C1 segment of cervical spinal cord (tissue), 14 donors: ENCODE data around the gene CAPN7.

ENCODE experiments used
- DNase-seq, 14 donors: peaks; one replicate each; lab custom pipeline; 2025; lab: John Stamatoyannopoulos, UW

Gene CAPN7

GRCh38 chr3:15199493-15200105 is 6.4 kb upstream of the CAPN7 start:
- DNase-seq: no peak

GRCh38 chr3:15204005-15204404 is 2.0 kb upstream of the CAPN7 start:
- no peak for DNase-seq

- DNase-seq: no peak
Observed at GRCh38 chr3:15205482-15205933, 538 bp upstream of the CAPN7 start.

- no peak for DNase-seq
Observed at GRCh38 chr3:15206662-15207576, 873 bp downstream of the CAPN7 start.

GRCh38 chr3:15207836-15208504 is 1.9 kb downstream of the CAPN7 start:
- DNase-seq: no peak

GRCh38 chr3:15211937-15212336 is 5.9 kb downstream of the CAPN7 start:
- no peak for DNase-seq

- peak in 1 of 14 donors; percentile 4 for DNase-seq
Observed at GRCh38 chr3:15214758-15215157, 8.7 kb downstream of the CAPN7 start.

GRCh38 chr3:15215996-15216395 is 9.9 kb downstream of the CAPN7 start:
- DNase-seq: no peak

GRCh38 chr3:15216501-15216900 is 10.5 kb downstream of the CAPN7 start:
- no peak for DNase-seq

- no peak for DNase-seq
Observed at GRCh38 chr3:15217011-15217671, 11.1 kb downstream of the CAPN7 start.

GRCh38 chr3:15217841-15218267 is 11.8 kb downstream of the CAPN7 start:
- DNase-seq: peak in 1 of 14 donors; percentile 55

GRCh38 chr3:15218689-15219088 is 12.6 kb downstream of the CAPN7 start:
- no peak for DNase-seq

GRCh38 chr3:15220056-15220455 is 14.0 kb downstream of the CAPN7 start:
- DNase-seq: no peak

GRCh38 chr3:15220661-15221060 is 14.6 kb downstream of the CAPN7 start:
- DNase-seq: no peak

GRCh38 chr3:15221574-15222217 is 15.7 kb downstream of the CAPN7 start:
- no peak for DNase-seq

- DNase-seq: no peak
Observed at GRCh38 chr3:15223685-15224572, 17.9 kb downstream of the CAPN7 start.

GRCh38 chr3:15228147-15228546 is 22.1 kb downstream of the CAPN7 start:
- DNase-seq: no peak

- no peak for DNase-seq
Observed at GRCh38 chr3:15229262-15229661, 23.2 kb downstream of the CAPN7 start.

- peak in 1 of 14 donors; percentile 19 for DNase-seq
Observed at GRCh38 chr3:15241341-15241740, 35.3 kb downstream of the CAPN7 start.

- DNase-seq: no peak
Observed at GRCh38 chr3:15243822-15244482, 37.9 kb downstream of the CAPN7 start.
